Measurements from ENCODE around the gene SMKR1. TPM values are rescaled to one million over a fixed set of nuclear protein-coding genes. Genes with fewer than 3 reads are reported as not detected.
"Not testable (repeated sequence)": the region's sequence is repeated elsewhere in the genome, so short reads cannot be mapped to it uniquely, and the experiment has no call there.

The SMKR1 gene
- polyA plus RNA-seq, 2 of the 4 experiments (the other 2 are of a cell fraction): 12.2 to 13.6 TPM

GRCh38 chr7:129479831-129480230 lies 22.5 kb upstream of the SMKR1 start:
- Histone ChIP-seq H3K4me3 (no peak overlapping the region), H3K4me1 (no peaks in the 10 kb centered on the region), H3K9me3 (no peaks in the 10 kb centered on the region), H3K27ac (no peak overlapping the region), H3K4me2 (no peak overlapping the region)
- TF ChIP-seq SREBF2 (IDR thresholded peaks at IDR 0.05) (no peak), BCL3 (IDR thresholded peaks at IDR 0.05) (no peak), RFX5 (IDR thresholded peaks at IDR 0.05) (no peak), PBX3 (IDR thresholded peaks at IDR 0.05) (no peak), SMC3 (IDR thresholded peaks at IDR 0.05) (no peak), HDAC2 (IDR thresholded peaks at IDR 0.05) (no peak), POLR2AphosphoS2 (conservative IDR thresholded peaks at IDR 0.05; ENCODE audit: low read length) (no peak), ZNF302 (CRISPR knock-in tag; IDR thresholded peaks at IDR 0.05) (no peak), RCOR1 (IDR thresholded peaks at IDR 0.05; ENCODE audit: low read depth, low read length) (no peak), USF2 (IDR thresholded peaks at IDR 0.05) (no peak), CBX2 (IDR thresholded peaks at IDR 0.05; ENCODE audit: borderline replicate concordance, low read depth) (no peak), ESRRA (IDR thresholded peaks at IDR 0.05; ENCODE audit: borderline replicate concordance, low read length) (no peak), MYC (IDR thresholded peaks at IDR 0.05; ENCODE audit: borderline replicate concordance, low read length) (no peak), EHF (CRISPR knock-in tag; IDR thresholded peaks at IDR 0.05) (no peak), KDM5A (IDR thresholded peaks at IDR 0.05) (no peak), JUN (IDR thresholded peaks at IDR 0.05) (no peak), ZFP36 (IDR thresholded peaks at IDR 0.05; ENCODE audit: borderline replicate concordance, partially characterized antibody) (no peak), KDM1A (IDR thresholded peaks at IDR 0.05; ENCODE audit: low read depth) (no peak), CHD4 (IDR thresholded peaks at IDR 0.05; ENCODE audit: borderline replicate concordance) (no peak)
- 97% methylated on average over 1 of the region's 1 CpG for WGBS (ENCODE audit: missing lambda C conversion rate)
- CTCF ChIA-PET: interaction anchor here (0.6 to 4.3 kb wide), 8 partner anchors 8 to 1159 kb away, joined by 3 to 20 read pairs (median 6); no protein-coding TSS in a partner anchor
- DNase-seq (ENCODE audit: low read depth in 1 of 2, low spot score in 1 of 2) (no peak), ATAC-seq (no peak), FAIRE-seq (no peak)
- POLR2A ChIA-PET: interaction anchor here (0.7 kb wide), 1 partner anchor 804 kb away, joined by 4 read pairs; no protein-coding TSS in a partner anchor

- ATAC-seq (no peak), DNase-seq (ENCODE audit: low read depth in 1 of 2, low spot score in 1 of 2) (no peak), FAIRE-seq (no peak)
- WGBS (ENCODE audit: missing lambda C conversion rate): 83% methylated on average over 6 of the region's 6 CpGs
- CTCF ChIA-PET: interaction anchor here (1.1 to 4.3 kb wide), 7 partner anchors 9 to 269 kb away, joined by 4 to 20 read pairs (median 9); no protein-coding TSS in a partner anchor
- Histone ChIP-seq H3K4me1 (no peaks in the 10 kb centered on the region), H3K4me3 (no peak overlapping the region), H3K9me3 (no peaks in the 10 kb centered on the region), H3K27ac (no peak overlapping the region), H3K4me2 (no peak overlapping the region)
- TF ChIP-seq CEBPB (IDR thresholded peaks at IDR 0.05) (no peak), MAX (IDR thresholded peaks at IDR 0.05) (no peak), EHMT2 (IDR thresholded peaks at IDR 0.05; ENCODE audit: low read depth) (no peak), ZFP36 (IDR thresholded peaks at IDR 0.05; ENCODE audit: borderline replicate concordance, partially characterized antibody) (no peak), HES2 (IDR thresholded peaks at IDR 0.05) (no peak), ZSCAN20 (CRISPR knock-in tag; IDR thresholded peaks at IDR 0.05) (no peak)
- POLR2A ChIA-PET: no interaction called here
Observed at GRCh38 chr7:129480674-129481363, 21.5 kb upstream of the SMKR1 start.

GRCh38 chr7:129481376-129481775 lies 21.0 kb upstream of the SMKR1 start:
- POLR2A ChIA-PET; H3K9me3 ChIP-seq; H3K4me3 ChIP-seq; H3K27ac ChIP-seq; H3K4me2 ChIP-seq; ATAC-seq; FAIRE-seq; DNase-seq (ENCODE audit: low read depth in 1 of 2, low spot score in 1 of 2); H3K4me1 ChIP-seq: not testable (repeated sequence)
- CTCF ChIA-PET: interaction anchor here (1.1 to 4.3 kb wide), 5 partner anchors 10 to 270 kb away, joined by 5 to 20 read pairs (median 9); no protein-coding TSS in a partner anchor
- 84% methylated on average over 6 of the region's 6 CpGs for WGBS (ENCODE audit: missing lambda C conversion rate)
